IMR-90 (cell line): ENCODE results near the gene DLX1. TPM values are rescaled to one million over a fixed set of nuclear protein-coding genes. Genes with fewer than 3 reads are reported as not detected.
A peak's percentile ranks its signal among the peaks of the same experiment; 100 is the strongest.

Source experiments
- ATAC-seq: fragments of 200-7000 bp; cut with Tn5 transposase; 2 replicates; pipeline ENCODE4 v1.9.1; 2020; ENCODE audit warnings: low read depth, mild to moderate bottlenecking, moderate library complexity
- BruUV-seq: library from RNA; stranded (reverse); fragments of 400-500 nt; replicated peaks from 2 replicates; lab custom pipeline; 2021; lab: Mats Ljungman, UMichigan
- CTCF ChIA-PET: fragments of 300-600 bp; formaldehyde crosslinking; extraction: SDS; loops from one replicate; lab custom pipeline; 2021; ENCODE audit warnings: antibody characterized with exemption; lab: Yijun Ruan, JAX
- POLR2A ChIA-PET: fragments of 300-600 bp; sonication (Branson Sonifier 250); formaldehyde crosslinking; loops from one replicate; lab custom pipeline; 2022; ENCODE audit warnings: antibody characterized with exemption; ENCODE audit not compliant: unreplicated experiment; lab: Charles Lee
- DNase-seq: peaks from one replicate; pipeline ENCODE4 v3.0.0; 2013
- H2AFZ ChIP-seq: replicated peaks from 2 replicates; pipeline ENCODE3; 2013; ENCODE audit warnings: low read length, mild to moderate bottlenecking; ENCODE audit not compliant: poor library complexity
- H2AK5ac ChIP-seq: 2 replicates; pipeline ENCODE4 v1.6.1; 2013; ENCODE audit warnings: low read depth, low read length, inconsistent platforms
- H2AK9ac ChIP-seq: replicated peaks from 2 replicates; pipeline ENCODE3; 2013; ENCODE audit warnings: mild to moderate bottlenecking, low read depth, low read length, moderate library complexity; ENCODE audit not compliant: poor library complexity
- H2BK120ac ChIP-seq: 2 replicates; pipeline ENCODE4 v1.6.1; 2013; ENCODE audit warnings: low read depth, low read length, inconsistent platforms
- H2BK15ac ChIP-seq: 3 replicates; pipeline ENCODE4 v1.6.1; 2013; ENCODE audit warnings: low read depth, low read length, inconsistent platforms
- H2BK20ac ChIP-seq: 2 replicates; pipeline ENCODE4 v1.6.1; 2013; ENCODE audit warnings: low read depth, mild to moderate bottlenecking, inconsistent platforms, low read length, moderate library complexity
- H2BK5ac ChIP-seq: 2 replicates; pipeline ENCODE4 v1.6.1; 2013; ENCODE audit warnings: mild to moderate bottlenecking, low read depth, low read length, inconsistent platforms; ENCODE audit not compliant: poor library complexity, severe bottlenecking
- H3K14ac ChIP-seq: replicated peaks from 2 replicates; pipeline ENCODE4 v1.6.1; 2013; ENCODE audit warnings: low read depth, low read length, inconsistent platforms
- H3K18ac ChIP-seq: 2 replicates; pipeline ENCODE4 v1.6.1; 2013; ENCODE audit warnings: low read depth, low read length, control low read depth
- H3K23ac ChIP-seq: 2 replicates; pipeline ENCODE4 v1.6.1; 2013; ENCODE audit warnings: low read depth, low read length, inconsistent platforms
- H3K27ac ChIP-seq: 2 replicates; pipeline ENCODE4 v1.5.1; 2013; ENCODE audit warnings: mild to moderate bottlenecking, control low read depth, low read length; ENCODE audit not compliant: insufficient read depth
- H3K27me3 ChIP-seq: 2 replicates; pipeline ENCODE4 v1.6.1; 2013; ENCODE audit warnings: low read length; ENCODE audit not compliant: control insufficient read depth, insufficient read depth
- H3K36me3 ChIP-seq: 2 replicates; pipeline ENCODE4 v1.6.1; 2013; ENCODE audit warnings: low read length, mixed read lengths; ENCODE audit not compliant: control insufficient read depth, insufficient read depth
- H3K4ac ChIP-seq: 2 replicates; pipeline ENCODE4 v1.6.1; 2013; ENCODE audit warnings: low read depth, low read length, inconsistent platforms
- H3K4me1 ChIP-seq: 2 replicates; pipeline ENCODE4 v1.6.1; 2013; ENCODE audit warnings: low read length, mixed read lengths; ENCODE audit not compliant: control insufficient read depth, insufficient read depth
- H3K4me2 ChIP-seq: 2 replicates; pipeline ENCODE4 v1.6.1; 2013; ENCODE audit warnings: low read depth, mild to moderate bottlenecking, control low read depth, low read length, moderate library complexity
- H3K4me3 ChIP-seq: 2 replicates; pipeline ENCODE4 v1.5.1; 2013; ENCODE audit warnings: low read depth, mild to moderate bottlenecking, control low read depth, low read length, moderate library complexity; ENCODE audit not compliant: insufficient read depth
- H3K56ac ChIP-seq: 2 replicates; pipeline ENCODE4 v1.6.1; 2013; ENCODE audit warnings: low read length, inconsistent platforms; ENCODE audit not compliant: insufficient read depth; ENCODE audit errors: extremely low read depth
- H3K79me1 ChIP-seq, 2 experiments: 2 replicates each; pipeline ENCODE4 v1.6.1; 2013; ENCODE audit warnings: low read length in 2 of 2, inconsistent platforms in 1 of 2, low read depth in 1 of 2
- H3K9ac ChIP-seq: 2 replicates; pipeline ENCODE4 v1.6.1; 2013; ENCODE audit warnings: low read depth, low read length, control low read depth
- H3K9me1 ChIP-seq: 2 replicates; pipeline ENCODE4 v1.6.1; 2013; ENCODE audit warnings: low read length, inconsistent platforms; ENCODE audit not compliant: insufficient read depth
- H3K9me3 ChIP-seq: 2 replicates; pipeline ENCODE4 v1.6.1; 2013; ENCODE audit warnings: low read length; ENCODE audit not compliant: control insufficient read depth, insufficient read depth
- H4K20me1 ChIP-seq: 2 replicates; pipeline ENCODE4 v1.6.1; 2013; ENCODE audit warnings: low read length, inconsistent platforms; ENCODE audit not compliant: insufficient read depth
- H4K5ac ChIP-seq: 2 replicates; pipeline ENCODE4 v1.6.1; 2013; ENCODE audit warnings: mild to moderate bottlenecking, low read depth, low read length, control low read depth
- H4K8ac ChIP-seq, 2 experiments: 2 replicates each; pipeline ENCODE4 v1.6.1; 2013; ENCODE audit warnings: low read depth in 2 of 2, low read length in 2 of 2, control low read depth in 1 of 2, inconsistent platforms in 1 of 2
- H4K91ac ChIP-seq: 2 replicates; pipeline ENCODE4 v1.6.1; 2013; ENCODE audit warnings: low read depth, low read length, inconsistent platforms; ENCODE audit not compliant: insufficient read depth
- BHLHE40 ChIP-seq: fragments of 150-350 bp; IDR thresholded peaks from 2 replicates; pipeline ENCODE4 v1.6.1; 2016; ENCODE audit warnings: mild to moderate bottlenecking, low read depth, low read length
- CHD1 ChIP-seq: IDR thresholded peaks from 2 replicates; pipeline ENCODE4 v1.6.1; 2012; ENCODE audit warnings: low read depth, low read length, improper control_type of control experiment
- FOS ChIP-seq: fragments of 150-350 bp; IDR thresholded peaks from 2 replicates; pipeline ENCODE4 v1.6.1; 2016; ENCODE audit warnings: low read depth, low read length
- MAFK ChIP-seq: IDR thresholded peaks from 2 replicates; pipeline ENCODE4 v1.6.1; 2012; ENCODE audit warnings: low read depth, low read length, improper control_type of control experiment
- MAZ ChIP-seq: IDR thresholded peaks from 2 replicates; pipeline ENCODE4 v1.6.1; 2012; ENCODE audit warnings: low read depth, mild to moderate bottlenecking, low read length, improper control_type of control experiment, moderate library complexity, borderline replicate concordance
- MXI1 ChIP-seq: IDR thresholded peaks from 2 replicates; pipeline ENCODE4 v1.6.1; 2012; ENCODE audit warnings: low read depth, mild to moderate bottlenecking, low read length, moderate library complexity, borderline replicate concordance
- RAD21 ChIP-seq: IDR thresholded peaks from 2 replicates; pipeline ENCODE4 v1.6.1; 2012; ENCODE audit warnings: low read length, improper control_type of control experiment
- RCOR1 ChIP-seq: IDR thresholded peaks from 2 replicates; pipeline ENCODE4 v1.6.1; 2012; ENCODE audit warnings: mild to moderate bottlenecking, low read length, improper control_type of control experiment; ENCODE audit not compliant: insufficient replicate concordance
- RFX5 ChIP-seq: IDR thresholded peaks from 2 replicates; pipeline ENCODE4 v1.8.0; 2012; ENCODE audit warnings: low read depth, mild to moderate bottlenecking, low read length, moderate library complexity
- SMC3 ChIP-seq: fragments of 150-350 bp; IDR thresholded peaks from 2 replicates; pipeline ENCODE4 v1.6.1; 2016; ENCODE audit warnings: low read depth, mild to moderate bottlenecking, antibody characterized with exemption, low read length, moderate library complexity
- WGBS, 2 experiments: methylation state at CpG; one replicate each; pipeline versions ENCODE4 v1.1.5 to v1.1.7; 2013; ENCODE audit warnings: missing lambda C conversion rate in 2 of 2; ENCODE audit not compliant: insufficient read length in 1 of 2; ENCODE audit errors: extremely low coverage in 2 of 2; 5-methylcytosine and 5-hydroxymethylcytosine counted together
- dilution Hi-C: fragments of 300-500 bp; cut with HindIII; formaldehyde crosslinking; loops from one replicate; pipeline ENCODE4 v1.14.3; 2018; ENCODE audit warnings: low sequenced_read_pairs; ENCODE audit not compliant: unreplicated experiment
- in situ Hi-C: fragments of 300-500 bp; cut with MboI; formaldehyde crosslinking; loops from 3 replicates; pipeline ENCODE4 v1.14.3; 2019; ENCODE audit warnings: low sequenced_read_pairs, inconsistent platforms, mixed read lengths
- intact Hi-C: fragments of 100-400 bp; cut with micrococcal nuclease; formaldehyde crosslinking; loops from 2 replicates; pipeline ENCODE4 v1.10.0; 2022
- polyA plus RNA-seq, 3 experiments: library from polyadenylated mRNA; depleted of rRNA; stranded (reverse); fragments of >200 nt; gene quantifications; 2 replicates each; pipeline ENCODE4 v1.2.3, GENCODE V29; 2012; ENCODE audit warnings: low replicate concordance in 1 of 3
- total RNA-seq: library from RNA; depleted of rRNA; stranded (reverse); fragments of >200 nt; gene quantifications from 2 replicates; pipeline ENCODE4 v1.2.3, GENCODE V29; 2012
- TF ChIP-seq, protein P1 (sequence below): fragments of 150-350 bp; IDR thresholded peaks from 2 replicates; pipeline ENCODE4 v1.6.1; 2017; ENCODE audit warnings: mild to moderate bottlenecking, antibody characterized with exemption, low read length, low read depth
- TF ChIP-seq, protein P2 (sequence below): conservative IDR thresholded peaks from 2 replicates; pipeline ENCODE4 v1.5.1; 2012; ENCODE audit warnings: mild to moderate bottlenecking, low read depth, low read length, improper control_type of control experiment
- TF ChIP-seq, protein P3 (sequence below): fragments of 150-350 bp; IDR thresholded peaks from 2 replicates; pipeline ENCODE4 v1.6.1; 2016; ENCODE audit warnings: low read depth, mild to moderate bottlenecking, low read length, moderate library complexity, borderline replicate concordance

DLX1 gene
- total and polyA plus RNA-seq, 2 of the 4 experiments (the other 2 are of a cell fraction): 0.36 to 2.2 TPM

DNA sequence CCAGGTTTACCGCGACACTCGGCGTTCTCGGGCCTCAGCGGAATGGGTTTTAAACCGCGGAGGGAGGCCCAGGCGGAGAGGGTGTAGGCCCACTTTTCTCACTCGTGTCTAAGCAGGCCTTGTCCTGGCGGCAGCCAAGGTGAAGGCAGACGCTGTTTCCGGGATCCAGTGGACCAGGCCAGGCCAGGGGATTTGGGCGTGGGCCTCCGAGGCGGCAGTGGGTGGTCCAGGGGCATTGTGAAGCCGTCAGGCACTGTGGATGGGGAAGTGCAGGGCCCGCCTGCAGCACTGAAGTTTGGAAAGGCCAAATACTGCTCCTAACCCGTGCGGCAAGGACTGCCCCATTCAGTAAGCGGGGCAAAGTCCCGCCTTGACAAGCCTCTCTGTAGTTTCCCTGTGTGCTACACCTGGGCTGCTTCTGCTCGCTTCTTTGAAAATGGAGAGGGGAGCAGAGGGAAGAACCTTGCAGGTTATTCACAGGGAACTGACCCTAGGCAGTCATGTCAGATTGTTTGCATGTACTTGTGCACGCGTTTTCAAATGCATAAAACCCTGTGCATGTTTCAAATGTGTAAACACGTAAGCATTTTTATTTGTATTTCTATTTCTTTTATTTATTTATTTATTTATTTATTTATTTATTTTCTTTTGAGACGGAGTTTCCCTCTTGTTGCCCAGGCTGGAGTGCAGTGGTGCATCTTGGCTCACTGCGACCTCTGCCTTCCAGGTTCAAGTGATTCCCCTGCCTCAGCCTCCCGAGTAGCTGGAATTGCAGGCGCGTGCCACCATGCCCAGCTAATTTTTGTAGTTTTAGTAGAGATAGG, 24.9 kb downstream of the DLX1 start:
- Histone ChIP-seq H3K18ac (no peak overlapping the region), H2BK120ac (no peak overlapping the region), H3K9me3 (no peaks in the 10 kb centered on the region), H4K20me1 (no peaks in the 10 kb centered on the region), H3K4me3 (no peak overlapping the region), H2BK5ac (no peak overlapping the region), H3K9me1 (no peaks in the 10 kb centered on the region), H2BK15ac (no peak overlapping the region), H2AFZ (peak overlapping the region; percentile 71), H3K4ac (no peak overlapping the region), H2AK5ac (no peak overlapping the region), H3K9ac (no peak overlapping the region), H3K56ac (no peak overlapping the region), H2AK9ac (peak overlapping the region; percentile 48), H2BK20ac (no peak overlapping the region), H4K91ac (no peak overlapping the region), H3K23ac (no peak overlapping the region; the same call in 1 of the 2 replicates), H4K8ac (no peak overlapping the region), H3K27ac (no peak overlapping the region), H3K14ac (no peak overlapping the region), H4K5ac (no peak overlapping the region), H3K27me3 (no peaks in the 10 kb centered on the region; the same call in 1 of the 2 replicates), H3K36me3 (no peaks in the 10 kb centered on the region), H3K79me1 (no peaks in the 10 kb centered on the region), H3K4me1 (no peaks in the 10 kb centered on the region), H3K4me2 (no peak overlapping the region)
- intact Hi-C loops: no loop called here
- DNase-seq (no peak), ATAC-seq (no peak)
- in situ Hi-C loops: loop anchor here (5.0 kb wide), 2 partner anchors 303 to 408 kb away; no protein-coding TSS in a partner anchor
- POLR2A ChIA-PET: no interaction called here
- dilution Hi-C loops: no loop called here
- CTCF ChIA-PET: no interaction called here
- TF ChIP-seq FOS (no peak), RCOR1 (no peak), SMC3 (no peak), MAZ (no peak), CHD1 (no peak), MXI1 (no peak), BHLHE40 (no peak), RFX5 (no peak), MAFK (no peak), RAD21 (no peak)
- TF ChIP-seq, protein P1, sequence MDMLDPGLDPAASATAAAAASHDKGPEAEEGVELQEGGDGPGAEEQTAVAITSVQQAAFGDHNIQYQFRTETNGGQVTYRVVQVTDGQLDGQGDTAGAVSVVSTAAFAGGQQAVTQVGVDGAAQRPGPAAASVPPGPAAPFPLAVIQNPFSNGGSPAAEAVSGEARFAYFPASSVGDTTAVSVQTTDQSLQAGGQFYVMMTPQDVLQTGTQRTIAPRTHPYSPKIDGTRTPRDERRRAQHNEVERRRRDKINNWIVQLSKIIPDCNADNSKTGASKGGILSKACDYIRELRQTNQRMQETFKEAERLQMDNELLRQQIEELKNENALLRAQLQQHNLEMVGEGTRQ: no peak
- TF ChIP-seq, protein P2, sequence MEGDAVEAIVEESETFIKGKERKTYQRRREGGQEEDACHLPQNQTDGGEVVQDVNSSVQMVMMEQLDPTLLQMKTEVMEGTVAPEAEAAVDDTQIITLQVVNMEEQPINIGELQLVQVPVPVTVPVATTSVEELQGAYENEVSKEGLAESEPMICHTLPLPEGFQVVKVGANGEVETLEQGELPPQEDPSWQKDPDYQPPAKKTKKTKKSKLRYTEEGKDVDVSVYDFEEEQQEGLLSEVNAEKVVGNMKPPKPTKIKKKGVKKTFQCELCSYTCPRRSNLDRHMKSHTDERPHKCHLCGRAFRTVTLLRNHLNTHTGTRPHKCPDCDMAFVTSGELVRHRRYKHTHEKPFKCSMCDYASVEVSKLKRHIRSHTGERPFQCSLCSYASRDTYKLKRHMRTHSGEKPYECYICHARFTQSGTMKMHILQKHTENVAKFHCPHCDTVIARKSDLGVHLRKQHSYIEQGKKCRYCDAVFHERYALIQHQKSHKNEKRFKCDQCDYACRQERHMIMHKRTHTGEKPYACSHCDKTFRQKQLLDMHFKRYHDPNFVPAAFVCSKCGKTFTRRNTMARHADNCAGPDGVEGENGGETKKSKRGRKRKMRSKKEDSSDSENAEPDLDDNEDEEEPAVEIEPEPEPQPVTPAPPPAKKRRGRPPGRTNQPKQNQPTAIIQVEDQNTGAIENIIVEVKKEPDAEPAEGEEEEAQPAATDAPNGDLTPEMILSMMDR: no peak
- TF ChIP-seq, protein P3, sequence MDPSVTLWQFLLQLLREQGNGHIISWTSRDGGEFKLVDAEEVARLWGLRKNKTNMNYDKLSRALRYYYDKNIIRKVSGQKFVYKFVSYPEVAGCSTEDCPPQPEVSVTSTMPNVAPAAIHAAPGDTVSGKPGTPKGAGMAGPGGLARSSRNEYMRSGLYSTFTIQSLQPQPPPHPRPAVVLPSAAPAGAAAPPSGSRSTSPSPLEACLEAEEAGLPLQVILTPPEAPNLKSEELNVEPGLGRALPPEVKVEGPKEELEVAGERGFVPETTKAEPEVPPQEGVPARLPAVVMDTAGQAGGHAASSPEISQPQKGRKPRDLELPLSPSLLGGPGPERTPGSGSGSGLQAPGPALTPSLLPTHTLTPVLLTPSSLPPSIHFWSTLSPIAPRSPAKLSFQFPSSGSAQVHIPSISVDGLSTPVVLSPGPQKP: no peak
- WGBS, 2 experiments: 71% methylated on average over 14 of the region's 31 CpGs; no CpG with 5 or more reads in 1 of the 2 experiments
- BruUV-seq: no TSS peak
